Measurements from ENCODE around the gene USP14. TPM values are rescaled to one million over a fixed set of nuclear protein-coding genes. Genes with fewer than 3 reads are reported as not detected.

USP14 gene
- total RNA-seq, 1 experiment from 2014 or later, result 56.1 TPM

DNA sequence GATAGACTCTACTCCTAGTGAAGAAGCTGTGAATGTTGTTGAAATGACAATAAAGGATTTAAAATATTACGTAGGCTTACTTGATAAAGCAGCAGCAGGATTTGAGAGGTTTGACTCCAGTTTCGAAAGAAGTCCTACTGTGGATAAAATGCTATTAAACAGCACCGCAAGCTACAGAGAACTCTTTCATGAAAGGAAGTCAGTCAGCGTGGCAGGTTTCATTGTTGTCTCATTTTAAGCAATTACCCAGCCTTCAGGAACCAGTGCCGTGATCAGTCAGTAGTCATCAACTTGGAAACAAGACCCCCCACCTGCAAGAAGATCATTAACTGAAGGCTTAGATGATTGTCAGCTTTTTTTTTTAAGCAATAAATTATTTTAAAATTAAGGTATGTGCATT lies 14.0 kb downstream of the USP14 start:
- H3K36me3 ChIP-seq (ENCODE audit: control insufficient read depth in 1 of 2, insufficient read depth in 2 of 2, low read length in 2 of 2), result no peaks in the 10 kb centered on the region; a peak in 1 of 4 replicates
- CTCF ChIA-PET, result no interaction called here
- BruUV-seq (replicated peaks), result no TSS peak

More for the DNA sequence above, 14.0 kb downstream of the USP14 start:
- ChIA-PET RAD21 (ENCODE audit: low non-redundant PET in 1 of 2, low total read pairs in 2 of 2, uncharacterized antibody in 2 of 2, unreplicated experiment in 2 of 2) (no interaction called here), POLR2A (no interaction called here)
- intact Hi-C loops (cut with micrococcal nuclease), result no loop called here
- no peak overlapping the region for H3K27ac ChIP-seq (ENCODE audit: low read depth, low read length)
- H3K4me2 ChIP-seq (ENCODE audit: low read length), result no peak overlapping the region
- H3K79me2 ChIP-seq (ENCODE audit: insufficient read depth, low read length), result peaks cover 57% of the 10 kb centered on the region
- no peaks in the 10 kb centered on the region for H3K27me3 ChIP-seq (ENCODE audit: insufficient read depth, low read length)
- TF ChIP-seq FOSL1 (IDR thresholded peaks at IDR 0.05; ENCODE audit: low read depth) (no peak), ELF1 (IDR thresholded peaks at IDR 0.05; ENCODE audit: borderline replicate concordance, low read depth) (no peak), SIN3A (IDR thresholded peaks at IDR 0.05; ENCODE audit: low read depth) (no peak), SP1 (IDR thresholded peaks at IDR 0.05; ENCODE audit: low read depth) (no peak), CEBPB (IDR thresholded peaks at IDR 0.05; ENCODE audit: low read depth) (no peak), REST (IDR thresholded peaks at IDR 0.05; ENCODE audit: low read depth) (no peak), JUND (IDR thresholded peaks at IDR 0.05) (no peak), ATF3 (IDR thresholded peaks at IDR 0.05) (no peak), EZH2phosphoT487 (IDR thresholded peaks at IDR 0.05; ENCODE audit: borderline replicate concordance) (no peak), POLR2AphosphoS5 (IDR thresholded peaks at IDR 0.05; ENCODE audit: low read depth, low read length) (no peak), CBX3 (IDR thresholded peaks at IDR 0.05; ENCODE audit: low read depth) (no peak), POLR2A (IDR thresholded peaks at IDR 0.05; ENCODE audit: borderline replicate concordance, extremely low read depth, insufficient read depth, insufficient read length) (no peak), EZH2 (IDR thresholded peaks at IDR 0.05) (no peak)
- TF ChIP-seq, protein P1, sequence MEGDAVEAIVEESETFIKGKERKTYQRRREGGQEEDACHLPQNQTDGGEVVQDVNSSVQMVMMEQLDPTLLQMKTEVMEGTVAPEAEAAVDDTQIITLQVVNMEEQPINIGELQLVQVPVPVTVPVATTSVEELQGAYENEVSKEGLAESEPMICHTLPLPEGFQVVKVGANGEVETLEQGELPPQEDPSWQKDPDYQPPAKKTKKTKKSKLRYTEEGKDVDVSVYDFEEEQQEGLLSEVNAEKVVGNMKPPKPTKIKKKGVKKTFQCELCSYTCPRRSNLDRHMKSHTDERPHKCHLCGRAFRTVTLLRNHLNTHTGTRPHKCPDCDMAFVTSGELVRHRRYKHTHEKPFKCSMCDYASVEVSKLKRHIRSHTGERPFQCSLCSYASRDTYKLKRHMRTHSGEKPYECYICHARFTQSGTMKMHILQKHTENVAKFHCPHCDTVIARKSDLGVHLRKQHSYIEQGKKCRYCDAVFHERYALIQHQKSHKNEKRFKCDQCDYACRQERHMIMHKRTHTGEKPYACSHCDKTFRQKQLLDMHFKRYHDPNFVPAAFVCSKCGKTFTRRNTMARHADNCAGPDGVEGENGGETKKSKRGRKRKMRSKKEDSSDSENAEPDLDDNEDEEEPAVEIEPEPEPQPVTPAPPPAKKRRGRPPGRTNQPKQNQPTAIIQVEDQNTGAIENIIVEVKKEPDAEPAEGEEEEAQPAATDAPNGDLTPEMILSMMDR (IDR thresholded peaks at IDR 0.05 in 2 of 3, conservative IDR thresholded peaks at IDR 0.05 in 1 of 3; ENCODE audit: borderline replicate concordance in 1 of 3, insufficient read depth in 1 of 3, low read depth in 2 of 3, low read length in 2 of 3), result no peak
- TF ChIP-seq, protein P2, sequence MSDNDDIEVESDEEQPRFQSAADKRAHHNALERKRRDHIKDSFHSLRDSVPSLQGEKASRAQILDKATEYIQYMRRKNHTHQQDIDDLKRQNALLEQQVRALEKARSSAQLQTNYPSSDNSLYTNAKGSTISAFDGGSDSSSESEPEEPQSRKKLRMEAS (IDR thresholded peaks at IDR 0.05), result no peak
- H3K4me1 ChIP-seq (ENCODE audit: control insufficient read depth in 1 of 2, insufficient read depth in 2 of 2, low read length in 2 of 2), result no peaks in the 10 kb centered on the region
- no peaks in the 10 kb centered on the region for H3K9me3 ChIP-seq (ENCODE audit: control insufficient read depth in 1 of 2, insufficient read depth in 1 of 2, low read depth in 1 of 2, low read length in 2 of 2)
- no peaks in the 10 kb centered on the region for H3K9me2 ChIP-seq (ENCODE audit: insufficient read depth)
- no peak overlapping the region for H2AFZ ChIP-seq (ENCODE audit: low read depth, low read length, poor library complexity, severe bottlenecking)
- DNase-seq (ENCODE audit: low read depth, low spot score) (no peak), ATAC-seq (no peak)
- no peak overlapping the region for H3K9ac ChIP-seq (ENCODE audit: low read length)
- H4K20me1 ChIP-seq (ENCODE audit: insufficient read depth), result no peaks in the 10 kb centered on the region
- H3K4me3 ChIP-seq (replicated peaks in 1 of 2; ENCODE audit: low read depth in 1 of 2, low read length in 2 of 2), result no peak overlapping the region
